Measurements from ENCODE around the gene TLE1. TPM values are rescaled to one million over a fixed set of nuclear protein-coding genes. Genes with fewer than 3 reads are reported as not detected.
"Not testable (repeated sequence)": the region's sequence is repeated elsewhere in the genome, so short reads cannot be mapped to it uniquely, and the experiment has no call there.

Gene TLE1
- 10 to 100 TPM in 4 of 6 experiments, 1 to 10 TPM in 2; 6.7 to 15.3 (median 13.0) TPM for total RNA-seq (2021; fragmentation: NEBNext Ultra II Directional; extraction: Animal tissue kit (Norgen Biotek cat#: 25700))
- long read RNA-seq, partial matches to known transcripts, result 7 of 11 reads
- long read RNA-seq, other reads (novel, unspliced or antisense), result 4 of 11 reads

DNA sequence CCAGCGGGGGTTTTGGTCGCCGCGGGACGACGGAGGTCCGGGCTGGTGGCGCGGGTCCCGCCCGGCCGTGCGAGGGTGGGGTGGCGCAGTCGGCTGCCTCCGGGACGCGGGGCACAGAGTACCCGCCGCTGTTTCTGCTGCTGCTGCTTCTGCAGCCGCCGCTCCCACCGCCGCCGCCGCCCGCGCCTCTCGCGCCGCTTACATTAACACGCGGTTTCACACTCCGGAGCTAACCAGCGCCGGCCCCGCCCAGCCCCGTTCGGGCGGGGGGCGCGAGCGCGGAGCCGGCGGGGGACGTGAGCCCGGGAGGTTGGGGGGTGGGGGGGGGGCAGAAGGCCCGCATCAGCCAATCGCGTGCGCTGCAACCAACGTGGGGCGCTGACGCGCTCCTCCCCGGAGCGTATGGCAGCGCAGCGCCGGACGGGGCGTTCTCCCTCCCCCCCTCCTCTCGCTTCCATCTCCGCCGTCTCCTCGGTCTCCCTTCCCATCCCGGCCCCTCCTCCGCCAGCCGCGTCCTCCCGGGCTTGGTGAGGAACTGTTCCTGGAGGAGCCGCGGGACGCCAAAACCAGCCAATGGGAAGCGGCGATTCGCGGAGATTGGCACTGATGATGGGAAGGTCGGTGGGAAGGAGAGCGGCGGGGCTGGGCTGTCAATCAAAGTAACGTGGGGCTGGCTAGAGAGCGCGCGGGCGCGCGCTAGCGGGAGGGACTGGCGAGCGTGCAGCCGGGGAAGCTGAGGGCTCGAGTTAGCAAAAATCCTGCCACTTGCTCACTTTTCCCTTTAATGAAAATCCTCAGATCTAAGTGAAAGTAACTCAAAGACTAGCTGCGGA is at the start of gene TLE1:
TSS of gene TLE1 (minus strand) at position 205 of the 833 bp plus-strand sequence. CDS start 1,307 bp downstream, outside the sequence.
- Mint-ChIP-seq H3K4me3 (peak within 1 kb of the TSS; percentile 90), H3K4me1 (ENCODE audit: low read depth) (peaks cover 19% of the 10 kb centered on the region), H3K27ac (peak within 1 kb of the TSS; percentile 82), H3K36me3 (ENCODE audit: low read depth) (no peaks in the 10 kb centered on the region), H3K27me3 (ENCODE audit: insufficient read depth) (peaks cover 7% of the 10 kb centered on the region; the same call in 1 of the 2 replicates), H3K9me3 (no peaks in the 10 kb centered on the region)
- TF ChIP-seq, protein P1, sequence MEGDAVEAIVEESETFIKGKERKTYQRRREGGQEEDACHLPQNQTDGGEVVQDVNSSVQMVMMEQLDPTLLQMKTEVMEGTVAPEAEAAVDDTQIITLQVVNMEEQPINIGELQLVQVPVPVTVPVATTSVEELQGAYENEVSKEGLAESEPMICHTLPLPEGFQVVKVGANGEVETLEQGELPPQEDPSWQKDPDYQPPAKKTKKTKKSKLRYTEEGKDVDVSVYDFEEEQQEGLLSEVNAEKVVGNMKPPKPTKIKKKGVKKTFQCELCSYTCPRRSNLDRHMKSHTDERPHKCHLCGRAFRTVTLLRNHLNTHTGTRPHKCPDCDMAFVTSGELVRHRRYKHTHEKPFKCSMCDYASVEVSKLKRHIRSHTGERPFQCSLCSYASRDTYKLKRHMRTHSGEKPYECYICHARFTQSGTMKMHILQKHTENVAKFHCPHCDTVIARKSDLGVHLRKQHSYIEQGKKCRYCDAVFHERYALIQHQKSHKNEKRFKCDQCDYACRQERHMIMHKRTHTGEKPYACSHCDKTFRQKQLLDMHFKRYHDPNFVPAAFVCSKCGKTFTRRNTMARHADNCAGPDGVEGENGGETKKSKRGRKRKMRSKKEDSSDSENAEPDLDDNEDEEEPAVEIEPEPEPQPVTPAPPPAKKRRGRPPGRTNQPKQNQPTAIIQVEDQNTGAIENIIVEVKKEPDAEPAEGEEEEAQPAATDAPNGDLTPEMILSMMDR (IDR thresholded peaks at IDR 0.05), result no peak
- peak; percentile 100 for DNase-seq

DNA sequence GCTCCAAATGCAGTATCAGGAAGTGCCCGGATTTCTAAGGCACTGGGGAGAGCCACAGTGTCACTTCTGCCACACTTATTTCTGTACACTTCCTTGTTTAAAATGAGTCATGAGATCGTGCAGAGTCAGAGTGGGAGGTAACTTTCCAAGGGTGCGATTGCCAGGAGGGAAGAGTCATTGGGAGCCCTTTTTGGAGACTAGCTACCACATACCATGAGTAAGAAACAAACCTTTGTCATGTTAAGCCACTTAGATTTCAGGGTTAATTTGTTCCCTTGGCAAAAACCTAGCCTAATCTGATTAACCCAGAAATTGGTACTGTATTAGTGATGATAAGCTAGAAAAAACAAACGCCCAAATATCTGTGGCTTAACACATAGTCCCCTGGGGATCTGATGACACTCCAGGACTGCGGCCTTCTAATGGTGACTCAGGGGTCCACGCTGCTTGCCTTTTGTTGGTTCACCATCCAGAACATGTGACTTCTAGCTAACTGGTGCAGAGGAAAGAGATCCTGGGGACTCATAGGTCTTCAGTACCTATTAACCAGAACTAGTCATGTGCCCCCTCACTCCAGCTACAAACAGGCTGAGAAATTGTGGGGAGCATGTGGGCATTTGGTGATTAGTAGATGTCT is 48.6 kb upstream of the TLE1 start:
- DNase-seq, result peak; percentile 93
- H3K4me3 Mint-ChIP-seq, result peak overlapping the region; percentile 16
- TF ChIP-seq, protein P1 (IDR thresholded peaks at IDR 0.05), result no peak
- H3K27me3 Mint-ChIP-seq (ENCODE audit: insufficient read depth), result peaks cover 7% of the 10 kb centered on the region; the same call in 1 of the 2 replicates
- no peaks in the 10 kb centered on the region for H3K36me3 Mint-ChIP-seq (ENCODE audit: low read depth)
- H3K4me1 Mint-ChIP-seq (ENCODE audit: low read depth), result peaks cover 31% of the 10 kb centered on the region
- peaks cover 8% of the 10 kb centered on the region; the same call in 1 of the 2 replicates for H3K9me3 Mint-ChIP-seq
- H3K27ac Mint-ChIP-seq, result peak overlapping the region; percentile 82

DNA sequence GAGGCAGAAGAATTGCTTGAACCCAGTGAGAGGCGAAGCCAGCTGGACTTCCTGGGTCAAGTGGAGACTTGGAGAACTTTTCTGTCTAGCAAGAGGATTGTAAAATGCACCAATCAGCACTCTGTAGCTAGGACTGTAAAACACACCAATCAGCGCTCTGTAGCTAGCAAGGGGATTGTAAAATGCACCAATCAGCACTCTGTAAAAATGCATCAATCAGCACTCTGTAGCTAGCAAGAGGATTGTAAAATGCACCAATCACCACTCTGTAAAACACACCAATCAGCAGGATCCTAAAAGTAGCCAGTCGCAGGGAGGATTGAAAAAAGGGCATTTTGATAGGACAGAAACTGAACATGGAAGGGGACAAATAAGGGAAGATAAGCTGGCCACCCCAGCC is 41.2 kb upstream of the TLE1 start:
- H3K4me3 Mint-ChIP-seq; H3K36me3 Mint-ChIP-seq (ENCODE audit: low read depth); H3K9me3 Mint-ChIP-seq: not testable (repeated sequence)

DNA sequence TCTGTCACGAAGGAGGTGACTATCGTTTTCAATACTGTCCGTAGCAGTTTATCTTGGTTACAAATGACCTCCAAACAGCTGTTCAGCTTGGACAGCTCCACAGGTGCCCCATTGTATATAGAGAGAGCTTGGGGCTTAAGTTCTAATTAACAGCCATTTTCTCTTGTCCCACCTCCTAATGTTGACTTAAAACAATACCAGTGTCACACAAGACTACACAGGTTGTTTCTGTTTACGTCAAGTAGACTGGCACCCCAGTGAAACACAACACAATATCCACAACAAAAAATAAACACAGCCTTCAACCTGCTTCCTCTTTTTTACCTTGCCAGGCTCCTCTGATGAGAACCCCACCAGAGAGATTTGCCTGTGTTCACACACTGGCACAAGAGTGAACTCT is 39.8 kb upstream of the TLE1 start:
- Mint-ChIP-seq H3K4me1 (ENCODE audit: low read depth) (no peaks in the 10 kb centered on the region; the same call in 1 of the 2 replicates), H3K9me3 (no peaks in the 10 kb centered on the region), H3K27ac (no peak overlapping the region), H3K4me3 (no peak overlapping the region), H3K36me3 (ENCODE audit: low read depth) (no peaks in the 10 kb centered on the region), H3K27me3 (ENCODE audit: insufficient read depth) (peaks cover 16% of the 10 kb centered on the region; the same call in 1 of the 2 replicates)
- DNase-seq, result no peak
- TF ChIP-seq, protein P1 (IDR thresholded peaks at IDR 0.05), result no peak

More for the DNA sequence above, 41.2 kb upstream of the TLE1 start:
- not testable (repeated sequence) for DNase-seq; H3K27ac Mint-ChIP-seq; H3K4me1 Mint-ChIP-seq (ENCODE audit: low read depth)
- peaks cover 16% of the 10 kb centered on the region; the same call in 1 of the 2 replicates for H3K27me3 Mint-ChIP-seq (ENCODE audit: insufficient read depth)

DNA sequence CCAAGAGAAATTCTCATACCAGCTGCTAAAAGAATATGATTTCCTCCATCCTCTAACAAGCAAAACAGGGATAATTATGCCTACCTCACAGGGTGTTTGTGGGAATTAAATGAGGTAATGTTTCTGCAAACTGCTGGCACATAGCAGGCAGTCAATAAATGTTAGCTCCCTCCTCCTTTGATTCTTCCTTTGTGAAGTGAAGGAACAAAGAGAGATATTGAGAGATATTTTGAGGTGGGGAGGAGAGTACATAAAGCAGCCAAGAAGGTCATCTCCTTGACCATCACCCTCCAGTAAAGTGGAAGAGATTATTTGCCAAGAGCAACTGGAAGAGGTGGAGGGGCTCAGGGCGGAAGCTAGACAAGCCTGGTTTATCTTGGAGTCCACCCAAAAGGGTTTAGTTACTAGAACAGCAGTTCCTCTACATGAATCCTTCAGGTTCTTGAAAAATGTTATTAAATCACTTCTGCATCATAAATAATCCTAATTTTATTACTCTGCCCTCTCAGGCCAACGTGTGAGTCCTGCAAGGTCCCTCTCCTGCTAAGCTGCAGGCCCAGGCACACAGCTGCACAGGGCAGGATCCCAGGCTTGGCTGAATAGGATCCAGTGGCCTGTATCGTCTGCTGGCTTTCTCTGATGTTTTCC is 35.0 kb upstream of the TLE1 start:
- TF ChIP-seq, protein P1 (IDR thresholded peaks at IDR 0.05), result no peak
- no peak overlapping the region for H3K27ac Mint-ChIP-seq
- H3K27me3 Mint-ChIP-seq (ENCODE audit: insufficient read depth), result peaks cover 16% of the 10 kb centered on the region
- no peak for DNase-seq
- no peak overlapping the region for H3K4me3 Mint-ChIP-seq
- H3K9me3 Mint-ChIP-seq, result peaks cover 2% of the 10 kb centered on the region; the same call in 1 of the 2 replicates
- H3K4me1 Mint-ChIP-seq (ENCODE audit: low read depth), result no peaks in the 10 kb centered on the region; the same call in 1 of the 2 replicates
- H3K36me3 Mint-ChIP-seq (ENCODE audit: low read depth), result no peaks in the 10 kb centered on the region; the same call in 1 of the 2 replicates
